ENCODE results near the gene AIFM2.

AIFM2 gene

DNA sequence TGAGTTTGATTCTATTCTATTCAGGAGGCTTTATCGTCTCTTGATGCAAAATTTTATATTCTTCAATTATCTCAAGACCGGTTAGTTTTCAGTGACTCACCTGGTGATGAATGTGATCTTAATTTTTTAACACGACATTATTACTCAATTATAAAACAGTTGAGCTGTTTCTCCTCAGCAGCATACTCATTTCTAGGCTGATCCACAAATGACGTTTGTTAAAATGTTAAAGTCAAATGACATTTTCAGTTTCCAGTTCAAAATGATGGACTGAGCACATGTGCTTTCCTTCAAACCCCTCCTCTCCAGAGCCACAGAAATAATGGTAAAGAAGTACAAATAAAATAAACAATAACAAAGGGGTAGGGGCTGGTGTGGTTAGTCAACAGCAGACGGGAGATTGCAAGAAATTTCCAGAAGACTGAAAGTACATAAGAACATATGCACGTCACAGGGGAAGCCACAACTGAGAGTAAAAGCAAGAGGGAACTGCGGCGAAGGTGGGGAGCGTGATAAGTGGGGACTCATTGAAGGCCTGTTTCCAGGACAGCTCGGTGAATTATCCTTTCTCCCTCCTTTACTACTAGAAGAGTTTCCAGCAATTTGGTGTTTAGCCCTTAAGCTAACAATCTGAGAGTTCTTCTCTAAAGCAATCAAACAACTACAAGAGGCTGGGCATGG, 69.1 kb downstream of the AIFM2 start:
- DNase-seq (ENCODE audit: low read depth in 2 of 3, low spot score in 2 of 3) = no peak
